GM10847 (cell line): ENCODE measurements around the gene PLS1.

Experiments
- POLR2A ChIP-seq: IDR thresholded peaks from 2 replicates; pipeline ENCODE4 v1.6.1; 2011; ENCODE audit not compliant: insufficient read length; ENCODE audit errors: extremely low read depth

Gene PLS1, protein sequence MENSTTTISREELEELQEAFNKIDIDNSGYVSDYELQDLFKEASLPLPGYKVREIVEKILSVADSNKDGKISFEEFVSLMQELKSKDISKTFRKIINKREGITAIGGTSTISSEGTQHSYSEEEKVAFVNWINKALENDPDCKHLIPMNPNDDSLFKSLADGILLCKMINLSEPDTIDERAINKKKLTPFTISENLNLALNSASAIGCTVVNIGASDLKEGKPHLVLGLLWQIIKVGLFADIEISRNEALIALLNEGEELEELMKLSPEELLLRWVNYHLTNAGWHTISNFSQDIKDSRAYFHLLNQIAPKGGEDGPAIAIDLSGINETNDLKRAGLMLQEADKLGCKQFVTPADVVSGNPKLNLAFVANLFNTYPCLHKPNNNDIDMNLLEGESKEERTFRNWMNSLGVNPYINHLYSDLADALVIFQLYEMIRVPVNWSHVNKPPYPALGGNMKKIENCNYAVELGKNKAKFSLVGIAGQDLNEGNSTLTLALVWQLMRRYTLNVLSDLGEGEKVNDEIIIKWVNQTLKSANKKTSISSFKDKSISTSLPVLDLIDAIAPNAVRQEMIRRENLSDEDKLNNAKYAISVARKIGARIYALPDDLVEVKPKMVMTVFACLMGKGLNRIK

DNA sequence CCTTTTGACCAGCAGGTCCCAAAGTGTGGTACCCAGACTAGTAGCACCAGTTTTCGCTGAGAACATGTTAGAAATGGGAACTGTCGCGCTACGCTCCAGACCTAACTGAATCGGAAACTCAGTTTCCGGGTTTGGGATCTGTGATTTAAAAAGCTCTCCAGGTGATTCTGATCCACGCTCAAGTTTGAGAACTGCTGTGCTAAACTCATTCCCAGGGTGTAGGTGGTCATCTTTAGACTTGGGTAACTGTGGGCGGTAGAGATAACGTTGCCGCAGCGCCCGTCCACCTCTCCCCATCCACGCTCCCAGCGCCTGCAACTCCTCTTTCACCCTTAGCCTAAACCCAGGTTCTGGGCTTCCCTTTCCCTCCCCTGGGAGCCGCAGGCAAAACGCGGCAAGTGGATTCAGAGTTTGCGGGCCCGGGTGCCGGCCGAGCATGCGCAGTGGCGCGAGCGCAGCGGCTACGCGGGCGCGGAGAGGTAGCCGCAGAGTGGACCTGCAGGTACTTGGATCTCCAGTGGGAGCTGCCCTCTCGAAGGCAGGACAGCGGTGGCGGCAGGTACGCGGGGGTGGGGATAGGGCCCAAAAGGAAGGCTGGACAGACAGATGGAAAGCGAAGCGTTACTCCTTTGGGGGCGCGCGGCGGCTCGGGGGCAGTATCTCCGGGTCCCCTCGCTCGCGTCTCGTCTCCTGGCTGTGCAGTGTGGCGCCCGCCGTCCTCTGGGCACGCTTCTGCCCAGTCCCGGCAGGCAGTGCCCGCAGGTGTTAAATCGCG is at the start of gene PLS1:
Gene PLS1, plus strand, starts transcription at position 443 of the 775 bp plus-strand sequence. CDS start 67,845 bp downstream, outside the sequence.
- TF ChIP-seq POLR2A = peak; percentile 64

DNA sequence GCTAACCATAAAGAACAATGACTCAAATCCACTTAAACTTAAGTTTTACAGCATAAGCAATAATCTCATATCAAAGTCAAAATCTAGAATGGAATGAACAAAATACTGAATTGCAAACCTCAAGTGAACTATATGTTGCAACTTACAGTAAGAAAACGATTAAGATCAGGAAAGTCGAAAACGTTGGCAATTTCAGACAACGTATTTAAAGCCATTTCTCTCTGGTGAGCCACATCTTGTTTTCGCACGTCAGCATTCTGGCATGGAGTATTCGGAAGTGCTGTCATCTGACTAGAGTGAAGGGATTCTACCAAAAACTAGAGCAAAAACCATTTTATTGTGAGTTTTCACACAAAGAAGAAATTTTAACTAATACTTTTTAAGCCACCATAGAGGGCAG is 46.2 kb upstream of the PLS1 start:
- TF ChIP-seq POLR2A = no peak

DNA sequence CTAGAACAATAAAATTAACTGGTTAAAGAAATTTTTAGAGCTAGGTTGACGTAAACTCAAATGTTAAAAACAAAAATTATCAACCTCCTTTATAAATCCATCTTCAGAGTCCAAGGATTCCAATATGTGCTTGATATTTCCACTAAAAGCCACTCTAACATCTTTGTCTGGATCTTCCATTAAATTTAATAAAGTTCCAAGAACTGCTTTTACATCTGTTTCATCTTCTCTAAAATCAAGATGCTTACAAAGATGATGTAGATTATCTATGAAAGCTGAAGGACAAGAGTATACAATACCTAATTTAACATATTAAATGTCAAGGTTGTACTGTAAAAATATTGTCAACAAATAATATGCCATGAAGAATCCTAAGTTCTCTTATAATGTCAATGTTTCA is 42.5 kb upstream of the PLS1 start:
- no peak for TF ChIP-seq POLR2A

DNA sequence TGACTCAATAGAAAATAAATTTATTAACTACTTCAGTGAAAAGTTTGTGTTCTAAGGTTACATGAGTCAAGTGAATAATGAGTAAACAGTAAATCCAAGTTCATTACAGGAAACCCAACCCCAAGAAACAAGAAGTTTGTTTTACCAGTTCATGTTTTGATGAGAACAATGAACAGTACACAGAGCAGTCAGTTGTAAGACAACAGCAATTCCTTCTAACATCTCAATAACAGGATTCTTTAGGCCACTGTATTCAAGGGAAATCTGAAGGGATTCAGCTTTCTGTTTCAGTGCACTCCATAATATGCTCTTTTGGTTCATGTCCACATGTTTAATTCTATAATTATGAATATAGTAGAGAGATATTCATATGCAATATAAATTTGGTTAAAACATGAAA is 36.1 kb upstream of the PLS1 start:
- TF ChIP-seq POLR2A = no peak

DNA sequence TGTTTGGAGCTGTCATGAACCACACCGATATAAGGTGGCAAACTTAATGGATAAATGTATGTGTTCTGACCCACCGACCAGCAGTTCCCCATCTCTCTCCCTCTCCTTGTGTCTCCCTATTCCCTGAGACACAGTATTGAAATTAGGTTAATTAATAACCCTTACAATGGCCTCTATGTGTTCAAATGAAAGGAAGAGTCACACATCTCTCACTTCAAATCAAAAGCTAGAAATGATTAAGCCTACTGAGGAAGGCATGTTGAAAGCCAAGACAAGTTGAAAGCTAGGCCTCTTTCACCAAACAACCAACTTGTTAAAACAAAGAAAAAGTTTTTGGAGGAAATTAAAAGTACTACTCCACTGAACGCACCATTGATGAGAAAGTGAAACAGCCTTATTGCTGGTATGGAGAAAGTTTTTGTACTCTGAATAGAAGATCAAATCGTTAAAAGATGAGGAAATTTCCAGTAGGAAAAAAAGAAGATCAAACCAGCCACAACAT is 32.6 kb upstream of the PLS1 start:
- TF ChIP-seq POLR2A = no peak

DNA sequence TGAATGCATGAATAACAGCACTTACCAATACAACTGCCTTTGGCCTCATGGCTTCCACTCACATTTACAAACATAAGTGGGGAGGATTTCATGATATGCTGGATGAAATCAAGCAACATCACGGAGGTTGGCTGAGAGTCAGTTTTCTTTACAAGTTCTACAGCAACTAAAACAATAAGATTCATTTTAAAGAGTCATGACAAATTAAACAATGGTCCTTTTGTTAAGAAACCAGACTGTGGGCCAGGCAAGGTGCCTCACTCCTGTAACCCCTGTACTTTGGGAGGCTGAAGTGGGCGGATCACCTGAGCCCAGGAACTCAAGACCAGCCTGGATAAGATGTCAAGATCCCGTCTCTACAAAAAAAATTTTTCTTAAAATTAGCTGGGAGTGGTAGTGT is 30.1 kb upstream of the PLS1 start:
- TF ChIP-seq POLR2A = no peak

DNA sequence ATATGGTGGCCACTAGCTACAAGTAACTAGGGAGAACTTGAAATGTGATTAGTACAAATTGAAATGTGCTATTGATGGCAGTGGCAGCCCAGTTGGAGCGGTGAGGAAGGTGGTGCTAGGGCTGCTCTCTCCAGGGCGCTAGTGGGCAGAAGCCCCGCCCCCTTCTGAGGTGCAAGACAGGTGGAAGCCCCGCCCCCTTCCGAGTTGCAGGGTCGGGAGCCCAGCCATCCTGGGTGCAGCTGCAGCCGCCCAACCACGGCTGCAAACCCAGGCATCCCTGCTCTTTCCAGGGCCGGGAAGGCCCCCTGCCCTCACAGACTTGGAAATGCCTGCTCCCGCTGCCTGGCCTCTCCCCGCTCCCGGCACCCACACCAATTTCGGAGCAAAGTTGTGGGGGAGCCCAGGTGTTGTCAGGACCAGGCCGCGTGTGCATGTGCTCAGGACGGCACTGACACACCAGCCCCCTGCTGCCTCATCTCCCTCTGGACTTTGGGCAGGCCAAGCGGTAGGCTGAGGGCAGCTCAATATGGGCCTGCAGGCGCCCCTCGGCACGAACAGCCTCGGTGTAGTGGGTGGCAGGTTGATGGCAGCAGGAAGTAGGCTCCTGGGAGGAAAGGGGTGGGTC is 27.7 kb upstream of the PLS1 start:
- TF ChIP-seq POLR2A = no peak

DNA sequence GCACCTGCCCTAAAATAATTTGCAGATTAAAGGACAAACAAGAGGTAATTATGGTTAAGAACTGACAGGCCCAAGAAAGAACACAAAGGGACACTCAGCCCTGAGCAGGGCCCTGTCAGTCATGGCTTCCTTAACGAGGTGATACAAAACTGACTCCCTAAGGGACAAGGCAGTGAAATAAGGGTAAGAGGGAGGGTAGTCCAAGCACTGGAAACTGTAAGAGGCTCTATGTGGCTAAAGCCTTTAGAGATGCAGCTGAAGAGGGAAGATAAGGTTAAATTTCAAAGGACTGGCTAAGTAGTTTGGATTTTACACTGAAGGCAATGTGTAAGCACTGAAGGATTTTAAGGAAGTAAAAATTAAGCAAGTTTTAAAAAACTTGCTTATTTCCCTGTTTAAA is 21.5 kb upstream of the PLS1 start:
- TF ChIP-seq POLR2A = no peak

DNA sequence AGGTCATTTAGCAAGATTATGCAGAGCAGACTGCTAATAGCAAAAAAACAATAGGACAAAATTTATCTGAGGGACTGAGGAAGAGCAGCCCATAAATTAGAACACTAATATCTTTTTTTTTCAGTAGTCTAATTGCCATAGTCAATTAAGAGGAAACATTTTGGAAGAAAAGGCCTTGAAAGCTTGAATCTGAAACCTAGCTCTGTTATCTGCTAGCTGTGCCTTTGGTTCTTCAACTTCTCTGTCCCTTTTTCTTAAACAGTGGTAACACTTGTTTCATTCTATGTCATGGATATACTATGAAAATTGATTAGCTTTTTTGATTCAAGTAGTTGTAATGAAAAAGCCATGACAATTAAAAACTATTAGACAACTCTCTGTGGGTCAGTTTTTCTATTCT is 19.4 kb upstream of the PLS1 start:
- TF ChIP-seq POLR2A = no peak

DNA sequence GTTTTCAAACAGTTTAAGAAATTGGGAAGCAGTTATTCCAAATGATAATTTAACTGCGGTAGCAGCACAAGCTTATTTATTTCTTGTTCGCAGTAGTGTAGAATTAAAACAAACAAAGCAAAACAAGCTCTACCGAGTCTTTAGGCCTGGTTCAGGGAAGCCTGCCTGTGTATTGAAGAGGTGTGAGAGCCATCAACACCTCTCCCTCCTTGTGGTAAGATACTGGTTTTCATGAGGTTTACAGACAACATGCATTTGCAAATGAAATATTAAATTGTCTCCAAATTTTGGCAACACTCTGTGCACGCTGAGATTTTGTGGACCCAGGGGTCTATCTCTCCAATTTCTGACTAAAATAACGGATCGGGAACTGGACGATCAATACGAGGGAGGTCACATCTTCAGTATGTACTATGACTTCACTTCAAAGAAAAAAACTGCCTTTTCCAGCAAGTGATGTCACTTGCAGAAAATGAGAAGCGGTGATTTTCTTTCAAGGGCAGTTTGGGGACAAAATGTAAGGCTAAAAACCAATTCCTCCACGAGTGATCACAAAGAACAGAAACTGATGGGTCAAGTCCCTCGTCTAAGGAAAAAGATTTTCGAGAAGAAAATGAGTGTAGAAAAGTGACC is 18.4 kb upstream of the PLS1 start:
- no peak for TF ChIP-seq POLR2A

DNA sequence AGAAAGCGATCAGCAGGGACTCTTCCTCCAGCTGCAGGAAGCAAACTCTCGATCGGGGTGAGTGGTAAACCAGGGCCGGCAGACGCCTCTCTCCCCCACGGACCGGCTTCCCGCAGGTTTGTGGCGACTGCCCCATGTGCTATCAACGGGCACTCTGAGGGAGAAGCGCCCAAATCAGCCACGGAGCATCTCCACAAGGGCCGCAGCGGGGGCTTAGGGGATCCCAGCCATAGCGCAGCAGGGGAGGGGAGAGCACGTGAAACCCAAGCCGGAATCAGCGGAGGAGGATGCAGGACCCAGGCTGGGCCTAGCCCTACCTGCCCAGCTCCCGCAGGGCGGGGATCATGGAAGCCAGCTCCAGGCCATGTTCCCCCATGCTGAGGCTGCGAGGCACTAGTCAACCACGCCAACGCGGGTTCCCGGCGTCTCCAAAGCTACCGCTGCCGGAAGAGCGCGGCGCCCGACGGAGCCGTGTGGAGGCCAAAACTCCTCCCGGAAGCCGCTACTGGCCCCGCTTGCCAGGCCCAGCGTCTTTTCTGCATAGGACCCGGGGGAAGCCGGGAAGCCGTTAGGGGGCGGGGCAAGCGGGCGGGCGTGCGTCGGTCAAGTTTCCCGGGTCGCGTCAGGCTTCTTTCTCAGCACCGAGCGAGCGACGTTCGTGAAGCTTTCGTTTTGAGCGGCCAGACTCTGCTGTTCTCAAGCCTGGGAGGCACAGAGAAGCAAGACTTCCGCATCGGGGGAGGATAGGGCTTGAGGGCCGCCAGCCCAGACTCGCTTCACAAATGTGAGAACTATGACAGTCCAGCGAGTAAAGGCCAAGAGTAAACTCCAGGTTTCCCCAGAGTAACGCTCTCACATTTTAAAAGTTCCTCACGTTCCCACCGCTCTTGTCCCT is 17.6 kb upstream of the PLS1 start, which contains the start of gene ATR:
Gene ATR, minus strand, starts transcription at position 405 of the 895 bp plus-strand sequence. Its CDS starts 29 bp downstream, at position 376.
- peak; percentile 64 for TF ChIP-seq POLR2A

DNA sequence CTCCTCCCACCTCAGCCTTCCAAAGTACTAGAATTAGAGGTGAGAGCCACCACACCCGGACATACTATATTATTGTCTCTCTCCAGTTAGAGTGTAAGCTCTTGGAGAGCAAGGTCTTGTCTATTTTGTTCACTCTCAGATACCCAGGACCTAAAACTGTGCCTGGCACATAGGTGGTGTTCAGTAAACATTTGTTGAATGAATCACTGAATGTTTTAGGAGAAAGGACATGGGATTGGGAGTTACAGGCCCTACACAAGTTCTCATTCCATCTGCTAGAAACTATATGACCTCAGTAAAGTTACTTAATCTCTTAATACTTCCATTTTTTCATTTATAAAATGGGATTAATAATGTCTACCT is 16.2 kb upstream of the PLS1 start:
- no peak for TF ChIP-seq POLR2A

DNA sequence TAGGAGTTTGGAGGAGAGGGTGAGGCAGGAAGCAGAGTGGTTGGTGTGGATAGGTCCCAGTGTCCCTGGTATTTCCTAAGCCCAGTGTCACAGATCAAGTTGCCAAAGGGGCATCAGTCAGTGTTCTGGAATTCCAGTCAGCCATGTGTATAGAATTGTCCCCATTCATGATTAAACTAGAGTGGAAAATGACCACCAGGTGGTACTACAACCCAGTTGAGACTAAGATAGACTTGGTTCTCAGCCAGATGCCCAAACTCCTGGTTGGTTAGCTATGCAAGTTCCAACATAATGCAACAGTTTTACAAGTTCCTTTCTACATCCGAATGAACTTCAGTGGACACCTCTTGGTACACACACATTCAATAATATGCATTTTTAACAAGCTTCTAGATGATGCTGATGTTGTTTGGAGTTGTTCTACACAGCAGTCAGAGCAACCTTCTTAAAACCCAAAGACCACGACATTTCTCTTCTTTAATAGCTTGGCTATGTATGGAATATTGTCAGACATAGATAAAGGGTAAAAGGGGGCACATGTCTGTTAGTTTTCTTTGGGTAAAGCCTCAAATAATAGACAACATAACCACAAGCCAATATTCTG is 9.3 kb upstream of the PLS1 start:
- TF ChIP-seq POLR2A = no peak

DNA sequence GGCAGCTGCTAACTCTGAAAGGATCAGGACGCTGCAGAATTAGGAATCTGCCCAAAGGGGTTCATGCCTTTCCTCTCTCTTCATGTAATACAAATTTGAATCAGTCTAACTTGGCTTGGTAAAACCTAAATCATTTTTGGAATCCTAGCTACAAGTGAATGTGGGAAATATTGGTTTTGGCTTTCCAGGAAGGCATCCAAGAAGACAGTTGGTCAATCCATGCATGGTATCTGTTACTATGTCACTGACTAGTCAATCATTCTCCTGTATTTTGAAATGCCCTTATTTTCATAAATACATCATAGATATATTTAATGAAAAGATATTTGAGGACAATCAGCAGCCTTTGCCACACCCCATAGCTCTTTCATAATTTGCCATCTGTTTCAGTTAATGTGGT is 7.5 kb upstream of the PLS1 start:
- no peak for TF ChIP-seq POLR2A

DNA sequence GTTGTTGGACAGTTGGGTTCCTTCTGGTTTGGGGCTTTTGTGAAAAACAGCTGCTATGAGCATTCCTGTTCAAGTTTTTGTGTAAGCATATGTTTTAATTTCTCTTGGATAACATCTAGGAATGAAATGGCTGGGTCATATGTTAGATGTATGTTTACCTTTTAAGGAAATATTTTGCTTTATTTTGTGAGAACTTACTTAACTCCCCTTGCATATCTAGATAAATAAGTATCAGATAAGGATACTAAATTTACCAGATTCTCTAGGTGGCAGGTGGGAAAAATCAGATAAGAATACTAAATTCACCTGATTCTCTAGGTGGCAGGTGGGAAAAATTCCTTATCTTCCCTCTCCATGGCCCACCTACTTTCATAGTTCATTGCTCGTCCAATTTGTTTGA is 1.1 kb upstream of the PLS1 start:
- TF ChIP-seq POLR2A = no peak
